CD4-positive, alpha-beta T cell treated with Interleukin-21 for 1 hour (primary cell): ENCODE results near the gene ZNF550.
"Not testable (repeated sequence)": the region's sequence is repeated elsewhere in the genome, so short reads cannot be mapped to it uniquely, and the experiment has no call there.

Source experiments
- DNase-seq: peaks from one replicate; pipeline ENCODE4 v3.0.0-alpha.2; 2020

The ZNF550 gene

GRCh38 chr19:57527136-57527881 is 32.4 kb downstream of the ZNF550 start, which contains the start of gene ZNF549:
TSS of gene ZNF549 (plus strand) at chr19:57527356. CDS start at chr19:57527574, 218 bp downstream.
- DNase-seq, result peak; percentile 94

- DNase-seq, result not testable (repeated sequence)
These were observed 41.6 kb downstream of the ZNF550 start for GRCh38 chr19:57518021-57518420.

- DNase-seq, result no peak
These were observed 44.4 kb downstream of the ZNF550 start for GRCh38 chr19:57515255-57515654.

- DNase-seq, result no peak
These were observed 46.8 kb downstream of the ZNF550 start for GRCh38 chr19:57512845-57513244.

GRCh38 chr19:57511484-57511883 is 48.2 kb downstream of the ZNF550 start:
- no peak for DNase-seq

GRCh38 chr19:57506163-57506562 is 53.5 kb downstream of the ZNF550 start:
- DNase-seq, result no peak

GRCh38 chr19:57500400-57500799 is 59.3 kb downstream of the ZNF550 start:
- not testable (repeated sequence) for DNase-seq

GRCh38 chr19:57499680-57500395 is 59.8 kb downstream of the ZNF550 start, which contains the start of gene ZNF773:
TSS of gene ZNF773 (plus strand) at chr19:57499938. CDS start at chr19:57500081, 143 bp downstream.
- DNase-seq, result peak; percentile 96

GRCh38 chr19:57499332-57499679 is 60.4 kb downstream of the ZNF550 start:
- DNase-seq, result not testable (repeated sequence)

GRCh38 chr19:57488299-57488644 is 71.4 kb downstream of the ZNF550 start:
- not testable (repeated sequence) for DNase-seq

GRCh38 chr19:57487477-57488298 is 72.0 kb downstream of the ZNF550 start, which contains the start of gene ZNF419:
TSS of gene ZNF419 (plus strand) at chr19:57487750. CDS start at chr19:57487951, 201 bp downstream.
- peak; percentile 95 for DNase-seq
